ENCODE data around the gene SEMA3F.
"Not testable (repeated sequence)": the region's sequence is repeated elsewhere in the genome, so short reads cannot be mapped to it uniquely, and the experiment has no call there.

SEMA3F gene

GRCh38 chr3:50211368-50211717 lies 56.2 kb downstream of the SEMA3F start:
- not testable (repeated sequence) for DNase-seq (ENCODE audit: low read depth in 2 of 2)

- DNase-seq (ENCODE audit: low read depth in 2 of 2) = no peak
Observed at GRCh38 chr3:50211930-50212329, 56.8 kb downstream of the SEMA3F start.

GRCh38 chr3:50212502-50212901 lies 57.4 kb downstream of the SEMA3F start:
- no peak for DNase-seq (ENCODE audit: low read depth in 2 of 2)

GRCh38 chr3:50212971-50213370 lies 57.8 kb downstream of the SEMA3F start:
- DNase-seq (ENCODE audit: low read depth in 2 of 2) = no peak

GRCh38 chr3:50213373-50213772 lies 58.2 kb downstream of the SEMA3F start:
- no peak for DNase-seq (ENCODE audit: low read depth in 2 of 2)

- no peak for DNase-seq (ENCODE audit: low read depth in 2 of 2)
Observed at GRCh38 chr3:50214824-50215223, 59.7 kb downstream of the SEMA3F start.

GRCh38 chr3:50215529-50215928 lies 60.4 kb downstream of the SEMA3F start:
- no peak for DNase-seq (ENCODE audit: low read depth in 2 of 2)

- no peak for DNase-seq (ENCODE audit: low read depth in 2 of 2)
Observed at GRCh38 chr3:50217681-50218080, 62.6 kb downstream of the SEMA3F start.

- no peak for DNase-seq (ENCODE audit: low read depth in 2 of 2)
Observed at GRCh38 chr3:50218448-50218847, 63.3 kb downstream of the SEMA3F start.

GRCh38 chr3:50219285-50219684 lies 64.2 kb downstream of the SEMA3F start:
- DNase-seq (ENCODE audit: low read depth in 2 of 2) = no peak

- DNase-seq (ENCODE audit: low read depth in 2 of 2) = no peak
Observed at GRCh38 chr3:50220109-50220508, 65.0 kb downstream of the SEMA3F start.

GRCh38 chr3:50221051-50221410 lies 65.9 kb downstream of the SEMA3F start:
- DNase-seq (ENCODE audit: low read depth in 2 of 2) = no peak

GRCh38 chr3:50221411-50222168 lies 66.5 kb downstream of the SEMA3F start:
- DNase-seq (ENCODE audit: low read depth in 2 of 2) = no peak

GRCh38 chr3:50222169-50222528 lies 67.0 kb downstream of the SEMA3F start:
- no peak for DNase-seq (ENCODE audit: low read depth in 2 of 2)

GRCh38 chr3:50224639-50225038 lies 69.5 kb downstream of the SEMA3F start:
- no peak for DNase-seq (ENCODE audit: low read depth in 2 of 2)

- DNase-seq (ENCODE audit: low read depth in 2 of 2) = no peak
Observed at GRCh38 chr3:50226888-50227389, 71.8 kb downstream of the SEMA3F start.

- peak; percentile 76 to 80 for DNase-seq (ENCODE audit: low read depth in 2 of 2)
Observed at GRCh38 chr3:50227390-50228183, 72.5 kb downstream of the SEMA3F start.

- DNase-seq (ENCODE audit: low read depth in 2 of 2) = not testable (repeated sequence)
Observed at GRCh38 chr3:50228184-50228763, 73.2 kb downstream of the SEMA3F start.

- DNase-seq (ENCODE audit: low read depth in 2 of 2) = no peak
Observed at GRCh38 chr3:50229490-50229889, 74.4 kb downstream of the SEMA3F start.

- no peak for DNase-seq (ENCODE audit: low read depth in 2 of 2)
Observed at GRCh38 chr3:50230104-50230793, 75.1 kb downstream of the SEMA3F start.

GRCh38 chr3:50230794-50231125 lies 75.6 kb downstream of the SEMA3F start:
- no peak for DNase-seq (ENCODE audit: low read depth in 2 of 2)

GRCh38 chr3:50231581-50231980 lies 76.5 kb downstream of the SEMA3F start:
- no peak for DNase-seq (ENCODE audit: low read depth in 2 of 2)

Data from fibroblast of skin of left quadriceps (primary cell).